AG04449 (cell line): ENCODE data around the gene TFPI.

Experiments used
- CTCF ChIA-PET: fragments of 350-600 bp; formaldehyde crosslinking; extraction: SDS; loops from one replicate; lab custom pipeline; 2021; ENCODE audit warnings: antibody characterized with exemption; lab: Yijun Ruan, JAX
- POLR2A ChIA-PET: fragments of 400-600, 350-600 bp; formaldehyde crosslinking; extraction: SDS; loops from one replicate; lab custom pipeline; 2020; ENCODE audit warnings: antibody characterized with exemption, inconsistent platforms; lab: Yijun Ruan, JAX
- DNase-seq: peaks from one replicate; pipeline ENCODE4 v3.0.0-alpha.2; 2010; ENCODE audit warnings: low read depth, low spot score
- H3K4me3 ChIP-seq: 2 replicates; pipeline ENCODE4 v1.5.1; 2011; ENCODE audit warnings: low read depth, mild to moderate bottlenecking, control low read depth, low read length
- TF ChIP-seq, protein P1 (sequence below): IDR thresholded peaks from one replicate; pipeline ENCODE4 v1.5.1; 2011; ENCODE audit warnings: mild to moderate bottlenecking, moderate library complexity, low read length, control low read depth, inconsistent platforms; ENCODE audit not compliant: insufficient read depth; ENCODE audit errors: missing control alignments

TFPI gene

GRCh38 chr2:187493877-187494568, 60.2 kb downstream of the TFPI start:
- TF ChIP-seq, protein P1, sequence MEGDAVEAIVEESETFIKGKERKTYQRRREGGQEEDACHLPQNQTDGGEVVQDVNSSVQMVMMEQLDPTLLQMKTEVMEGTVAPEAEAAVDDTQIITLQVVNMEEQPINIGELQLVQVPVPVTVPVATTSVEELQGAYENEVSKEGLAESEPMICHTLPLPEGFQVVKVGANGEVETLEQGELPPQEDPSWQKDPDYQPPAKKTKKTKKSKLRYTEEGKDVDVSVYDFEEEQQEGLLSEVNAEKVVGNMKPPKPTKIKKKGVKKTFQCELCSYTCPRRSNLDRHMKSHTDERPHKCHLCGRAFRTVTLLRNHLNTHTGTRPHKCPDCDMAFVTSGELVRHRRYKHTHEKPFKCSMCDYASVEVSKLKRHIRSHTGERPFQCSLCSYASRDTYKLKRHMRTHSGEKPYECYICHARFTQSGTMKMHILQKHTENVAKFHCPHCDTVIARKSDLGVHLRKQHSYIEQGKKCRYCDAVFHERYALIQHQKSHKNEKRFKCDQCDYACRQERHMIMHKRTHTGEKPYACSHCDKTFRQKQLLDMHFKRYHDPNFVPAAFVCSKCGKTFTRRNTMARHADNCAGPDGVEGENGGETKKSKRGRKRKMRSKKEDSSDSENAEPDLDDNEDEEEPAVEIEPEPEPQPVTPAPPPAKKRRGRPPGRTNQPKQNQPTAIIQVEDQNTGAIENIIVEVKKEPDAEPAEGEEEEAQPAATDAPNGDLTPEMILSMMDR = no peak
- POLR2A ChIA-PET = no interaction called here
- CTCF ChIA-PET = interaction anchor here (4.6 kb wide), 1 partner anchor 87 kb away, joined by 68 read pairs; no protein-coding TSS in a partner anchor
- H3K4me3 ChIP-seq = no peak overlapping the region
- DNase-seq = no peak

- ChIA-PET POLR2A (no interaction called here), CTCF (interaction anchor here (1.1 to 4.6 kb wide), 2 partner anchors 41 to 88 kb away, joined by 3 to 68 read pairs; no protein-coding TSS in a partner anchor)
- no peak overlapping the region for H3K4me3 ChIP-seq
- TF ChIP-seq, protein P1 = no peak
- DNase-seq = no peak
Measured at GRCh38 chr2:187493180-187493579, 61.1 kb downstream of the TFPI start.

DNA sequence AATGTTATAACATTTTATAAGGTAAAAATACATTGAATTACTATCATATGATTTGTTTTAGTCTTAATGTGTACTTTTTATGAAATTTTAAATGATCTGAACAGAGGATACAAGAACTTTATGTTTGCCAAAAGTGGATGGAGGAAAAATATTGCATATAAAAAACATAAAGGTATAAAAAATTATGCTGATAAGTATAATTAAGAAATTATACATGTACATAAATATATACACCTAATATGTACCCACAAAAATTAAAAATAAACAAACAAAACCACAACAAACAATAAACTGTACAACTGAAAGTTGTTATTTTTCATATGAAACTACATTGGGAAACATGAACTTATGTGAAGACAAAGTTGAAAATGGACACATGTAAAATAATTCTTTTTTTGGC, 68.0 kb downstream of the TFPI start:
- CTCF ChIA-PET = interaction anchor here (1.0 to 1.4 kb wide), 3 partner anchors 9 to 624 kb away, joined by 3 read pairs; no protein-coding TSS in a partner anchor
- TF ChIP-seq, protein P1 = no peak
- POLR2A ChIA-PET = no interaction called here
- DNase-seq = no peak
- H3K4me3 ChIP-seq = no peak overlapping the region

- POLR2A ChIA-PET = no interaction called here
- CTCF ChIA-PET = interaction anchor here (1.0 to 1.4 kb wide), 2 partner anchors 96 to 623 kb away, joined by 3 read pairs; no protein-coding TSS in a partner anchor
- H3K4me3 ChIP-seq = no peak overlapping the region
- no peak for DNase-seq
- TF ChIP-seq, protein P1 = no peak
Measured at GRCh38 chr2:187485523-187485922, 68.7 kb downstream of the TFPI start.

DNA sequence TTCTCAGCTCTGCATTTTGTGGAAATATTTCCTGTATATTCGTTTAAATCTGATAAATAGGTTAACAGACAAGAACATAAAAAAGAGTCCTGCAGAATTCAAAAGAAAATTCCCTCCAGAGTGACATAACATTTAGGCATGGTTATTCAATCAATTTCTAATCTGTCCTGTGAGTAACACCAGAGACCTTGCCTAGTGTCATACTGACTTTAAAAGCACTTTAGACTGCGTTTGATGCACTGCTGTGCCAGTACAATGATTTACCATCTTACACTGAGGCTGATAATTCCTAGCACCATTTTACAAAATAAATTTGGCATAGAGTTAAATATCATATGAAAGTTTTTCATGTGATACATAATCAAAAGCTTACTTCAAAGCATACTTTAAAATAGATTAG, 70.7 kb downstream of the TFPI start:
- H3K4me3 ChIP-seq = no peak overlapping the region
- TF ChIP-seq, protein P1 = no peak
- ChIA-PET POLR2A (no interaction called here), CTCF (interaction anchor here (0.6 to 1.5 kb wide), 4 partner anchors 15 to 98 kb away, joined by 3 to 7 read pairs (median 6); no protein-coding TSS in a partner anchor)
- DNase-seq = no peak

DNA sequence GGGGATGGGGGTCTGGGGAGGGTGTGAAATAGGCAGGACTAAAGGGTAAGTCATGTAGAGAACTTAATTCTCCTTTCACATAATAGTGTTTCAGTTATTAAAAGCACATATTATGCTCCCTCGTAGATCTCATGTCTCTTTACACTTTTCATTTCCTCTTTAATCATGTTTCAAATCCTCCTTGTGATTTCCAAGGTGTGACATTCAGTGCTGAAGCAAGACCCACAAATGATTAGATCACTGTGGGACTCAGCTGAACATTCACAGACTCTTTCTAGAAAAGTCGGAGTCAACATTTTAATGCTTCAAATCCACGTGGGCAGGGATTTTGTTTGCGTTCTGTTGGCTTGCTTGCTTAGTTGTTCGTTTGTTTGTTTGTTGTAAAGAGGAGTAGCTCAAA, 71.4 kb downstream of the TFPI start:
- POLR2A ChIA-PET = no interaction called here
- no peak overlapping the region for H3K4me3 ChIP-seq
- DNase-seq = no peak
- TF ChIP-seq, protein P1 = no peak
- CTCF ChIA-PET = interaction anchor here (0.6 to 1.5 kb wide), 3 partner anchors 16 to 99 kb away, joined by 3 to 6 read pairs (median 6); no protein-coding TSS in a partner anchor
